ENCODE measurements around the gene CATSPER4.

DNA sequence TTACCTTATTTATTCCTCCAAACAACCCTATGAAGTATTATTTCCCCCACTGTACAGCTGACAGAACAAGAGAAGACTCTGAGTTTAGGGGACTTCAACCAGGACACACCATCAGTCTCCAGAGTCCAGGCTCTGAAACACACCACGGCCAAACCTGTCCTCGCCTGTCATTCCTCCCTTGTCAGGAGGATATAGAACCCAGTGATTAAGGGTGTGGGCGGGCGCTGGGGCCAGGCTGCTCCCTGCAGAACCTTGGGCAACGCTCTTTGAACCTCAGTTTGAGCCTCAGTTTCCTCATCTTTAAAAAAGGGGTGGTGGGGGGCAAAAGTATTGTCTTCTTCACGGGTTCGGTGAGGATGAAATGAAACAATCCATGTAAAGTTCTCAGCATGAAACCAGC, 34.2 kb downstream of the CATSPER4 start:
- TF ChIP-seq CTCF (conservative IDR thresholded peaks at IDR 0.05; ENCODE audit: low read depth in 2 of 2) (no peak), STAT1 (IDR thresholded peaks at IDR 0.05; ENCODE audit: unreplicated experiment) (no peak), POLR2AphosphoS5 (IDR thresholded peaks at IDR 0.05; ENCODE audit: low read depth) (no peak), EZH2phosphoT487 (IDR thresholded peaks at IDR 0.05; ENCODE audit: unreplicated experiment) (no peak), CREB1 (CRISPR knock-in tag; IDR thresholded peaks at IDR 0.05; ENCODE audit: low read depth) (no peak), NANOG (IDR thresholded peaks at IDR 0.05; ENCODE audit: borderline replicate concordance) (no peak), EZH2 (IDR thresholded peaks at IDR 0.05; ENCODE audit: low read depth, unreplicated experiment) (no peak), JUNB (IDR thresholded peaks at IDR 0.05; ENCODE audit: unreplicated experiment) (no peak)

Measured in GM23338 (cell line).